Mesendoderm (in vitro differentiated cells): Measurements from ENCODE around the gene CAMP.
"Not testable (repeated sequence)": the region's sequence is repeated elsewhere in the genome, so short reads cannot be mapped to it uniquely, and the experiment has no call there.

Source experiments
- DNase-seq: peaks from one replicate; pipeline ENCODE4 v3.0.0; 2013
- H2AK5ac ChIP-seq: 2 replicates; pipeline ENCODE4 v1.6.1; 2013; ENCODE audit warnings: low read length, inconsistent platforms
- H2BK120ac ChIP-seq: 2 replicates; pipeline ENCODE4 v1.6.1; 2013; ENCODE audit warnings: low read depth, mild to moderate bottlenecking, low read length, moderate library complexity, mixed read lengths
- H2BK15ac ChIP-seq: replicated peaks from 2 replicates; pipeline ENCODE4 v1.6.1; 2013; ENCODE audit warnings: low read depth, mild to moderate bottlenecking, moderate library complexity
- H2BK5ac ChIP-seq: 2 replicates; pipeline ENCODE4 v1.6.1; 2013; ENCODE audit warnings: low read length, inconsistent platforms
- H3K18ac ChIP-seq: 2 replicates; pipeline ENCODE4 v1.6.1; 2013; ENCODE audit warnings: mild to moderate bottlenecking, low read length, mixed read lengths
- H3K23ac ChIP-seq: one replicate; pipeline ENCODE4 v1.6.1; 2013; ENCODE audit warnings: low read length
- H3K27ac ChIP-seq: 2 replicates; pipeline ENCODE4 v1.5.1; 2013; ENCODE audit warnings: low read depth, mild to moderate bottlenecking, inconsistent platforms, low read length, moderate library complexity
- H3K27me3 ChIP-seq: 2 replicates; pipeline ENCODE4 v1.6.1; 2013; ENCODE audit warnings: low read length, control low read depth, mild to moderate bottlenecking, inconsistent platforms; ENCODE audit not compliant: insufficient read depth, poor library complexity
- H3K36me3 ChIP-seq: 2 replicates; pipeline ENCODE4 v1.6.1; 2013; ENCODE audit warnings: low read length, inconsistent platforms; ENCODE audit not compliant: control insufficient read depth, insufficient read depth
- H3K4ac ChIP-seq: one replicate; pipeline ENCODE4 v1.6.1; 2013; ENCODE audit warnings: low read depth, mild to moderate bottlenecking, low read length, moderate library complexity
- H3K4me1 ChIP-seq: 2 replicates; pipeline ENCODE4 v1.6.1; 2013; ENCODE audit warnings: low read depth, low read length, inconsistent platforms; ENCODE audit not compliant: control insufficient read depth
- H3K4me2 ChIP-seq: 2 replicates; pipeline ENCODE4 v1.6.1; 2013; ENCODE audit warnings: low read length
- H3K4me3 ChIP-seq: 2 replicates; pipeline ENCODE4 v1.5.1; 2013; ENCODE audit warnings: mild to moderate bottlenecking, low read length
- H3K56ac ChIP-seq: one replicate; pipeline ENCODE4 v1.6.1; 2013; ENCODE audit warnings: low read length
- H3K79me1 ChIP-seq: 2 replicates; pipeline ENCODE4 v1.6.1; 2013; ENCODE audit warnings: low read length, inconsistent platforms
- H3K79me2 ChIP-seq: 2 replicates; pipeline ENCODE4 v1.6.1; 2013; ENCODE audit warnings: mild to moderate bottlenecking, low read length; ENCODE audit not compliant: control insufficient read depth, insufficient read depth
- H3K9ac ChIP-seq: 2 replicates; pipeline ENCODE4 v1.6.1; 2013; ENCODE audit warnings: low read length, inconsistent platforms
- H4K5ac ChIP-seq: one replicate; pipeline ENCODE4 v1.6.1; 2013; ENCODE audit warnings: low read length
- H4K8ac ChIP-seq: one replicate; pipeline ENCODE4 v1.6.1; 2013; ENCODE audit warnings: low read depth, mild to moderate bottlenecking, control low read depth, low read length, moderate library complexity
- WGBS: extraction: QIAGEN DNeasy Blood & Tissue Kit; methylation state at CpG from one replicate; pipeline ENCODE4 v1.1.7; 2013; ENCODE audit warnings: low lambda C conversion rate, missing lambda C conversion rate; ENCODE audit not compliant: insufficient coverage; ENCODE audit errors: extremely low coverage; 5-methylcytosine and 5-hydroxymethylcytosine counted together

Gene CAMP

DNA sequence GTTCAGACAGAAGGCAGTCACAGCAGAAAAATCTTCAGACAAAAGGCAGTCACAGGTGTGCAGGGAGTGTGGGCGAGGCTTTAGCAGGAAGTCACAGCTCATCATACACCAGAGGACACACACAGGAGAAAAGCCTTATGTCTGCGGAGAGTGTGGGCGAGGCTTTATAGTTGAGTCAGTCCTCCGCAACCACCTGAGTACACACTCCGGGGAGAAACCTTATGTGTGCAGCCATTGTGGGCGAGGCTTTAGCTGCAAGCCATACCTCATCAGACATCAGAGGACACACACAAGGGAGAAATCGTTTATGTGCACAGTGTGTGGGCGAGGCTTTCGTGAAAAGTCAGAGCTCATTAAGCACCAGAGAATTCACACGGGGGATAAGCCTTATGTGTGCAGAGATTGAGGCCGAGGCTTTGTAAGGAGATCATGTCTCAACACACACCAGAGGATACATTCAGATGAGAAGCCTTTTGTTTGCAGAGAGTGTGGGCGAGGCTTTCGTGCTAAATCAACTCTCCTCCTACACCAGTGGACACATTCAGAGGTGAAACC, 45.2 kb downstream of the CAMP start:
- Histone ChIP-seq H3K4me2 (no peak overlapping the region), H3K18ac (no peak overlapping the region), H3K79me2 (no peaks in the 10 kb centered on the region), H3K56ac (no peak overlapping the region), H3K36me3 (peaks cover 28% of the 10 kb centered on the region), H2BK15ac (no peak overlapping the region), H3K23ac (no peak overlapping the region), H3K4me3 (no peak overlapping the region), H2BK120ac (no peak overlapping the region), H3K27me3 (no peaks in the 10 kb centered on the region), H4K8ac (no peak overlapping the region), H3K27ac (no peak overlapping the region), H3K9ac (no peak overlapping the region), H3K4me1 (no peaks in the 10 kb centered on the region), H2AK5ac (no peak overlapping the region), H3K79me1 (no peaks in the 10 kb centered on the region), H2BK5ac (no peak overlapping the region), H4K5ac (no peak overlapping the region), H3K4ac (no peak overlapping the region)
- no peak for DNase-seq
- WGBS = no CpG with 5 or more reads among the region's 13 CpGs

DNA sequence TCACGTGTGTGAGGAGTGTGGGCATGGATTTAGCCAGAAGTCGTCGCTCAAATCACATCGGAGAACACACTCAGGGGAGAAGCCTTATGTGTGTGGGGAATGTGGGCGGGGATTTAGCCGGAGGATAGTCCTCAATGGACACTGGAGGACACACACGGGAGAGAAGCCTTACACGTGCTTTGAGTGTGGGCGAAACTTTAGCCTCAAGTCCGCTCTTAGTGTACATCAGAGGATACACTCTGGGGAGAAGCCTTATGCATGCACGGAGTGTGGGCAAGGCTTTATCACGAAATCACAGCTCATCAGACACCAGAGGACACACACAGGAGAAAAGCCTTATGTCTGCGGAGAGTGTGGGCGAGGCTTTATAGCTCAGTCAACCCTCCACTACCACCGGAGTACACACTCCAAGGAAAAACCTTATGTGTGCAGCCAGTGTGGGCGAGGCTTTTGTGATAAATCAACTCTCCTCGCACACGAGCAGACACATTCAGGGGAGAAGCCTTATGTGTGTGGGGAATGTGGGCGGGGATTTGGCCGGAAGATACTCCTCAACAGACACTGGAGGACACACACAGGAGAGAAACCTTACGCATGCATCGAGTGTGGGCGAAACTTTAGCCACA, 45.8 kb downstream of the CAMP start:
- Histone ChIP-seq H3K27me3 (no peaks in the 10 kb centered on the region), H3K23ac (no peak overlapping the region), H2BK15ac (no peak overlapping the region), H3K27ac (no peak overlapping the region), H3K36me3 (peaks cover 26% of the 10 kb centered on the region), H2BK120ac (no peak overlapping the region), H2BK5ac (no peak overlapping the region), H3K4me1 (no peaks in the 10 kb centered on the region), H3K79me2 (no peaks in the 10 kb centered on the region), H3K4me3 (no peak overlapping the region), H4K5ac (no peak overlapping the region), H3K56ac (no peak overlapping the region), H2AK5ac (no peak overlapping the region), H3K4ac (no peak overlapping the region), H3K18ac (no peak overlapping the region), H3K4me2 (no peak overlapping the region), H4K8ac (no peak overlapping the region), H3K9ac (no peak overlapping the region), H3K79me1 (no peaks in the 10 kb centered on the region)
- DNase-seq = no peak
- WGBS = no CpG with 5 or more reads among the region's 23 CpGs

DNA sequence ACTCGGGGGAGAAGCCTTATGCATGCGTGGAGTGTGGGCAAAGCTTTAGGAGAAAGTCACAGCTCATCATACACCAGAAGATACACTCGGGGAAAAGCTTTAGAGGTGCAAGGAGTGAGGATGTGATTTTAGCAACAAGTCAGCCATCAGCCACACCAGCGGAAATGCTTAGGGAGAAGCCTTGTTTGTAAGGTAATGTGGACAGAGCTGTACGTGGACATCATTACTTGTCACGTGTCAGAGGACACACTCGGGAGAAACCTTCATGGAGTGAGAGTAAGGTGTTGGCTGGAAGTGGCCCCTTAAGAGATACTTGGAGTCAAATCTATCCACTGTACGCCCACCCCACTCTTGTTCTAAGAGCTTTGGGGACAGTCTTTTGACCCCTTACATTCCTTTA, 46.3 kb downstream of the CAMP start:
- WGBS = no CpG with 5 or more reads among the region's 8 CpGs
- Histone ChIP-seq H3K27me3 (no peaks in the 10 kb centered on the region), H3K23ac (no peak overlapping the region), H4K8ac (no peak overlapping the region), H3K27ac (no peak overlapping the region), H3K4me3 (no peak overlapping the region), H3K18ac (no peak overlapping the region), H3K79me2 (no peaks in the 10 kb centered on the region), H2BK120ac (no peak overlapping the region), H3K56ac (no peak overlapping the region), H3K79me1 (no peaks in the 10 kb centered on the region), H3K9ac (no peak overlapping the region), H3K4me1 (no peaks in the 10 kb centered on the region), H2BK5ac (no peak overlapping the region), H3K36me3 (peaks cover 26% of the 10 kb centered on the region), H2AK5ac (no peak overlapping the region), H4K5ac (no peak overlapping the region), H2BK15ac (no peak overlapping the region), H3K4ac (no peak overlapping the region), H3K4me2 (no peak overlapping the region)
- DNase-seq = no peak

DNA sequence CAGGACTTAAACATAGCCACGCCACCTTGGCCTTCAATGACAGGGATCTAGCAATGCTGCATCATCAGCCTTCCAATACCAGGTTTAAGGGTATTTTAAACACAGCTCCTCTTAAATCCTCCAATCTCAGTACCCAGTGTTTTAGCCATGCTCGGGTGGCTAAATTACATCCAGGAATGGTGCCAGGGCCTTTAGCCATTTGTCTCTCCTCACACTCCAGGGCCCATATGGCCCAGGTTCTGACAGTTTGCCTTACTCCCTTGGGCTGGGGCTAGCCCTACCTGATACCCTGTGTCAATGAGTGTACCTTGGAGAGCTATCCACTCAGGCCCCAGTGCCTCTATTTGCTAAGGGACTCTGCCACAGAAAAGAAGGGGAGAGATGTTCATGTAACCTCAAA, 47.0 kb downstream of the CAMP start:
- Histone ChIP-seq H3K36me3 (peaks cover 26% of the 10 kb centered on the region), H3K27me3 (no peaks in the 10 kb centered on the region), H2BK120ac (no peak overlapping the region), H3K9ac (no peak overlapping the region), H2BK15ac (no peak overlapping the region), H3K4me2 (no peak overlapping the region), H3K79me1 (no peaks in the 10 kb centered on the region), H3K23ac (no peak overlapping the region), H4K5ac (no peak overlapping the region), H3K18ac (no peak overlapping the region), H3K4me1 (no peaks in the 10 kb centered on the region), H3K4me3 (no peak overlapping the region), H4K8ac (no peak overlapping the region), H3K4ac (no peak overlapping the region), H2BK5ac (no peak overlapping the region), H3K56ac (no peak overlapping the region), H3K27ac (no peak overlapping the region), H3K79me2 (no peaks in the 10 kb centered on the region), H2AK5ac (no peak overlapping the region)
- no CpG with 5 or more reads among the region's 2 CpGs for WGBS
- DNase-seq = no peak

DNA sequence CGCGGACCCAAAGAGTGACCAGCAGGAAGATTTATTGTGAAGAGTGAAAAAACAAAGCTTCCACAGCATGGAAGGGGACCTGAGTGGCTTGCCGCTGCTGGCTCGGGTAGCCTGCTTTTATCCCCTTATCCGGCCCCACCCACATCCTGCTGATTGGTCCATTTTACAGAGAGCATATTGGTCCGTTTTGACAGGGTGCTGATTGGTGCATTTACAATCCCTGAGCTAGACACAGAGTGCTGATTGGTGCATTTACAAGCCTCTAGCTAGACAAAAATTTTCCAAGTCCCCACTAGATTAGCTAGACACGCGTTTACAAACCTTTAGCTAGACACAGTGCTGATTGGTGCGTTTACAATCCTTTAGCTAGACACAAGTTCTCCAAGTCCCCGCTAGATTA, 47.9 kb downstream of the CAMP start:
- H2BK5ac ChIP-seq, H3K56ac ChIP-seq, H4K8ac ChIP-seq, H3K27ac ChIP-seq, H3K79me2 ChIP-seq, H3K4me3 ChIP-seq, H3K4ac ChIP-seq, H2BK120ac ChIP-seq, H3K18ac ChIP-seq, H3K9ac ChIP-seq, H3K79me1 ChIP-seq, H3K27me3 ChIP-seq, H2AK5ac ChIP-seq, DNase-seq, H3K4me2 ChIP-seq, H3K4me1 ChIP-seq, H4K5ac ChIP-seq, H3K23ac ChIP-seq, H2BK15ac ChIP-seq: not testable (repeated sequence)
- H3K36me3 ChIP-seq = peaks cover 24% of the 10 kb centered on the region
- WGBS = no CpG with 5 or more reads among the region's 10 CpGs
